HepG2 (cell line): ENCODE results near the gene USE1. TPM values are rescaled to one million over a fixed set of nuclear protein-coding genes. Genes with fewer than 3 reads are reported as not detected.
A peak's percentile ranks its signal among the peaks of the same experiment; 100 is the strongest.

Source experiments
- AGO2 ChIP-seq: fragments of 200-400 bp; formaldehyde crosslinking; optimal IDR thresholded peaks from 2 replicates; pipeline ENCODE3; 2017; ENCODE audit warnings: mild to moderate bottlenecking, low read depth, low read length, moderate library complexity
- CENPX ChIP-seq: sonication (generic); formaldehyde crosslinking; IDR thresholded peaks from 2 replicates; pipeline ENCODE4 v1.9.0; 2021; ENCODE audit warnings: mild to moderate bottlenecking, missing genetic modification reagents, moderate library complexity
- ETS1 ChIP-seq: sonication (generic); formaldehyde crosslinking; IDR thresholded peaks from 2 replicates; pipeline ENCODE4 v1.4.0; 2020; ENCODE audit warnings: missing genetic modification reagents
- FOXA3 ChIP-seq: IDR thresholded peaks from 2 replicates; pipeline ENCODE4 v1.6.1; 2016; ENCODE audit warnings: missing genetic modification reagents, missing compliant biosample characterization
- IKZF4 ChIP-seq: sonication (generic); formaldehyde crosslinking; IDR thresholded peaks from 2 replicates; pipeline ENCODE4 v1.5.1; 2020; ENCODE audit warnings: borderline replicate concordance, mild to moderate bottlenecking, low read depth, missing genetic modification reagents; ENCODE audit errors: not compliant biosample characterization
- JUN ChIP-seq: sonication (generic); formaldehyde crosslinking; IDR thresholded peaks from 2 replicates; pipeline ENCODE4 v1.4.0; 2020; ENCODE audit warnings: mild to moderate bottlenecking, missing genetic modification reagents
- KMT2A ChIP-seq: sonication (generic); formaldehyde crosslinking; IDR thresholded peaks from 2 replicates; pipeline ENCODE4 v1.4.0; 2020; ENCODE audit warnings: missing genetic modification reagents
- PATZ1 ChIP-seq: sonication (generic); formaldehyde crosslinking; IDR thresholded peaks from 2 replicates; pipeline ENCODE4 v1.4.0; 2020; ENCODE audit warnings: missing genetic modification reagents
- PAWR ChIP-seq: sonication (generic); formaldehyde crosslinking; IDR thresholded peaks from 2 replicates; pipeline ENCODE4 v1.4.0; 2020; ENCODE audit warnings: missing genetic modification reagents, mild to moderate bottlenecking, borderline replicate concordance
- PBX2 ChIP-seq: IDR thresholded peaks from 2 replicates; pipeline ENCODE4 v1.6.1; 2016; ENCODE audit warnings: control low read depth
- PCBP2 ChIP-seq: fragments of 200-400 bp; formaldehyde crosslinking; optimal IDR thresholded peaks from 2 replicates; pipeline ENCODE3; 2018; ENCODE audit warnings: low read length, low read depth; ENCODE audit not compliant: poor library complexity, severe bottlenecking
- POLR2G ChIP-seq: fragments of 200-400 bp; formaldehyde crosslinking; IDR thresholded peaks from 2 replicates; pipeline ENCODE4 v1.6.1; 2018; ENCODE audit warnings: mild to moderate bottlenecking, low read depth, low read length, moderate library complexity
- RBFOX2 ChIP-seq: fragments of 200-400 bp; formaldehyde crosslinking; IDR thresholded peaks from 2 replicates; pipeline ENCODE4 v1.6.1; 2017; ENCODE audit warnings: low read depth, mild to moderate bottlenecking, low read length
- SALL1 ChIP-seq: sonication (generic); formaldehyde crosslinking; IDR thresholded peaks from 2 replicates; pipeline ENCODE4 v1.8.0; 2022; ENCODE audit warnings: mild to moderate bottlenecking, missing genetic modification reagents
- SIX4 ChIP-seq: sonication (generic); formaldehyde crosslinking; IDR thresholded peaks from 2 replicates; pipeline ENCODE4 v1.4.0; 2020; ENCODE audit warnings: missing genetic modification reagents
- THRA ChIP-seq: sonication (generic); formaldehyde crosslinking; IDR thresholded peaks from 2 replicates; pipeline ENCODE4 v1.4.0; 2020; ENCODE audit warnings: missing genetic modification reagents, borderline replicate concordance
- XRCC5 ChIP-seq: fragments of 200-400 bp; formaldehyde crosslinking; optimal IDR thresholded peaks from 2 replicates; pipeline ENCODE3; 2017; ENCODE audit warnings: mild to moderate bottlenecking, low read length
- ZBTB20 ChIP-seq: sonication (generic); formaldehyde crosslinking; IDR thresholded peaks from 2 replicates; pipeline ENCODE4 v1.8.1; 2023; ENCODE audit warnings: missing genetic modification reagents, low read depth, mild to moderate bottlenecking, borderline replicate concordance
- ZNF124 ChIP-seq: sonication (generic); formaldehyde crosslinking; IDR thresholded peaks from 2 replicates; pipeline ENCODE4 v1.4.0; 2020; ENCODE audit warnings: missing genetic modification reagents
- ZNF33A ChIP-seq: sonication (generic); formaldehyde crosslinking; IDR thresholded peaks from 2 replicates; pipeline ENCODE4 v1.5.1; 2020; ENCODE audit warnings: missing genetic modification reagents, mild to moderate bottlenecking, moderate library complexity, borderline replicate concordance
- ZNF598 ChIP-seq: sonication (generic); formaldehyde crosslinking; IDR thresholded peaks from 2 replicates; pipeline ENCODE4 v1.5.1; 2020; ENCODE audit warnings: mild to moderate bottlenecking, missing genetic modification reagents, borderline replicate concordance
- ZNF724P ChIP-seq: sonication (generic); formaldehyde crosslinking; IDR thresholded peaks from 2 replicates; pipeline ENCODE4 v1.8.0; 2022; ENCODE audit warnings: missing genetic modification reagents, borderline replicate concordance
- ZNF75D ChIP-seq: sonication (generic); formaldehyde crosslinking; IDR thresholded peaks from 2 replicates; pipeline ENCODE4 v1.8.1; 2023; ENCODE audit warnings: missing genetic modification reagents, mild to moderate bottlenecking, borderline replicate concordance
- polyA plus RNA-seq, 8 experiments: library from polyadenylated mRNA; depleted of rRNA in 3 of 8; stranded (reverse) in 7 of 8; unstranded in 1 of 8; fragments of >200 nt; fragmentation: Illumina TruSeq in 4 of 8; extraction: Trizol in 4 of 8; gene quantifications; 2 replicates each; pipeline versions ENCODE4 v1.2.1 to v1.2.3, GENCODE V29; 2011 to 2016; ENCODE audit warnings: low read depth in 4 of 8, missing spikeins in 1 of 8, mixed read lengths in 1 of 8; ENCODE audit not compliant: insufficient read depth in 1 of 8
- total RNA-seq, 5 experiments: library from RNA; depleted of rRNA; stranded (reverse); fragments of >200 nt; fragmentation: Illumina TruSeq; extraction: Trizol; gene quantifications; 2 replicates each; pipeline ENCODE4 v1.2.3, GENCODE V29; 2016; ENCODE audit warnings: low read depth in 1 of 5

USE1 gene
- total and polyA plus RNA-seq, 2 of the 13 experiments (the other 11 are each of a cell fraction or from before 2014, with no cell fraction given), result 9.9 to 17.6 TPM

GRCh38 chr19:17243830-17244617, 28.9 kb downstream of the USE1 start (continued):
- peak; percentile 84 for TF ChIP-seq THRA (CRISPR knock-in tag)
- TF ChIP-seq XRCC5, result no peak
- TF ChIP-seq RBFOX2, result peak; percentile 23
- peak; percentile 67; the same call in 1 of the 2 replicates for TF ChIP-seq SALL1 (CRISPR knock-in tag)
- no peak for TF ChIP-seq ETS1 (CRISPR knock-in tag)
- TF ChIP-seq ZNF75D, result no peak
- TF ChIP-seq POLR2G, result peak; percentile 42; the same call in 1 of the 2 replicates
- TF ChIP-seq CENPX (CRISPR knock-in tag), result no peak
- TF ChIP-seq ZNF124 (CRISPR knock-in tag), result no peak
- no peak for TF ChIP-seq PCBP2
- TF ChIP-seq KMT2A (CRISPR knock-in tag), result peak; percentile 68
- TF ChIP-seq ZBTB20 (CRISPR knock-in tag), result 0 out of 2 replicates have a peak, but pooled peaks have one; percentile 13
- TF ChIP-seq ZNF724P (CRISPR knock-in tag), result no peak
- TF ChIP-seq PAWR (CRISPR knock-in tag), result no peak
- TF ChIP-seq FOXA3 (CRISPR knock-in tag), result peak; percentile 72
- no peak for TF ChIP-seq AGO2
- no peak for TF ChIP-seq ZNF33A (CRISPR knock-in tag)
- TF ChIP-seq PATZ1 (CRISPR knock-in tag), result peak; percentile 88
- TF ChIP-seq JUN (CRISPR knock-in tag), result no peak
- no peak for TF ChIP-seq PBX2 (CRISPR knock-in tag)
- TF ChIP-seq IKZF4, result no peak
- TF ChIP-seq ZNF598 (CRISPR knock-in tag), result peak; percentile 30; the same call in 1 of the 2 replicates
- TF ChIP-seq SIX4, result peak; percentile 92
